HG03060 (cell line): ENCODE results near the gene FAM120AOS.

Experiments
- ATAC-seq: cut with Tn5 transposase; IDR thresholded peaks from one replicate; pipeline ENCODE4 v1.9.1; 2021; ENCODE audit warnings: low read depth, moderate number of reproducible peaks; ENCODE audit not compliant: unreplicated experiment

FAM120AOS gene

GRCh38 chr9:93468763-93469456 lies 15.5 kb upstream of the FAM120AOS start:
- no peak for ATAC-seq

GRCh38 chr9:93467462-93467861 lies 14.1 kb upstream of the FAM120AOS start:
- no peak for ATAC-seq

DNA sequence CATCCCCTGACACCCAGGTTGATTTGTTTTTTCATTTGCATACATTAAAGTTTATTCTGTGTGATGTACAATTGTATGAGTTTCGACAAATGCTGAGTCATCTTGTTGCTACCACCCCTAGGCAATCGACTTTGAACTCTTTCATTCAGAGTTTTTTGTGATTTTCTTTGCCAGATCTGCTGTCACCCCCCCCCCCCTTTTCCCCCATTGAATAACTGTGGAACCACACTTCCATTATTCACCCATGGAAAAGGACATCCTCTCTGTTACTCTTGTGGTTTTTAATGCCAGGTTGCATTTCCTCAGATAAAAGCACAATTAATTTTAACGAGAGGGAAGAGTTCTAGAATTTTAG lies 13.7 kb upstream of the FAM120AOS start:
- no peak for ATAC-seq

DNA sequence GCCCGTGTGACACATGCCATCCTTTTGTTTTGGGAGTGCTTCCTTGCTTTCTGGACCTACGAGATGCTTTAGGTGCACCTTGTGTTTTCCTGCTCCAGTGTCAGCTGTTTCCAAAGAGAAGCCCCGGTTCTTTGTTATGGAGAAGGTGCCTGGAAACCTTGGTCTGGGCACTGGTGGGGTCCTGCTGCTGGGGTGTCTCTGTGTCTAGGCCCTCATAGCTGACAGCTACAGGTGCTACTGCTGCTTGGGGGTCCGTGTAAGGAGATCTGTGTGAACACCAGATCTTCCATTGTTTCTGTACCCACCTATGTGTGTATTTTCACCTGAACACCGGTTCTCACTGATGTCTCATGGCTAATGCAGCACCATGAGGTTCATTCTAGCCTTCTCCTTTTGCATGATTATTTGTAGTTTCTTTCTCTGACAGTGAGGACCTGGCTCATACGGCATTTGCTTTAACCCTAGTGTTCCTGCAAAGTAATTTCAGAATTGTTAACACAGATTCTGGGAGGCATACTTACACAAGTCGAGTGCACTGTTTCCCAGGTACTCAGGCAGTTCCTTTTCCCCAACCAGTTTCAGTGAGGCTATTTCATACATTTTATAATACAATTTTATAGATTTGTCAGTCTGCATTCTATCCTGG lies 13.2 kb upstream of the FAM120AOS start:
- no peak for ATAC-seq

GRCh38 chr9:93465855-93466254 lies 12.5 kb upstream of the FAM120AOS start:
- ATAC-seq = no peak

DNA sequence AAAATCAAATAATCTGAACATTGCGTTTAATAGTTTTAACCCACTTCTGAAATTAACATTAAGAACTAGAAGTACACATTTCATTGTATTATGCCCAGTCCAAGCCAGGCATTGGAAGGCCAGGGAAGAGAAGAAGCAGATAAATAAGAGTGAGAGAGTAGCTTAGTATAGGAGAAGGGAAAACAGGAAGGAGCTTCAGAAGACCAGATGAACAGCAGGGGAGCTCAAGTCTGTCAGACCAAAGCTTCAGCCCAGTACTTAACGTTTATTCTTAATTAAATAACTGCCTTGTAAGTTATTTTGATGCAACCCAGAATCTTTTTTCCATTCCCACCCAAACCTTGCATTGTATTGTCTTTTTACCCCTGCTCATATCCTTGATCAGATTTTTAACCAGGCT lies 11.5 kb upstream of the FAM120AOS start:
- no peak for ATAC-seq

DNA sequence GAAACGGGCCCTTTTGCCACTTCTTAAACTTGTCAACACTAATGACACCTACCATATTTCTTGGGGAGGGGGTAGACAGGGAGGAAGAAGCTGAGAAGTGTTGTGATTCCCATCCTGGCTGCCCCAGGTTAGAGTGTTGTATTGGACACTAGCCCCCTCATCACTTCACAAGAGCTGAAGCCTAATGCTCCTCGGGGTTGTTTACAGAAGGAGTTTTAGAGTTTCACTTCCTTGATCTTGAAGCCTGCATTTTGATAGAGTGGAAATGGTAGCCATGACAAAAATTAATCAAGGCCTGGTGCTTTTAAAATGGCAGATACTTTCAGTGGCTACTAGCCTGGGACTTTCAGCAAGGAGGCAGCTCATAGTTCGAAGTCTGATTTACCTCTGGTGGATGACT lies 11.0 kb upstream of the FAM120AOS start:
- no peak for ATAC-seq

DNA sequence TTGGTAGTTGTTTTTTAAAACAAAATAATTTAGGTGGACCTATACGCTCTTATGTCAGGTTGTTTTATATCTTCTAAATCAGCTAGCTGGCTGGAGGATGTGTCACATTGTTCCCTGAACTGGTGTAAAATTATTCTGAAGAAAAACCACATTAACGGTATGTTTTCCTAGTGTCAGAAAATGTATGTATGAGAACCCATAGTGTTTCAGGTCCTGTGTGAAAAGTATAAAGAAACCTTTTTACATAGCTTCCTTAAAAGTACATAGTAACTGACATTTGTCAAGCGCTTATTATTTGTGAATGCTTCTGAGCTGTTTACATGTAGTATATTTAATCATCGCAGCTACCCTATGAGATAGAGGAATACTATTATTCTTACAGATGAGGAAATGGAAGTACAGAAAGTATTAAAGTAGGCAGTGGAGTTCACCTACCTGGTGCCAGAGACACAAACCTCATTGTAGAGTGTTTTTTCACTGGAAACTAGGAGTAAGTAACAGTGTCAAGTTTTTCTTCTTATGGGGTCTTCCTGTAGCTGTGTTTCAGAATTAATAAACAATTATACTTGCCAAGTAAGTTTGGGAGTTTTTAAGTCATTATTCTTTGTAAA lies 10.4 kb upstream of the FAM120AOS start:
- ATAC-seq = no peak

- ATAC-seq = no peak
These were observed 8.4 kb upstream of the FAM120AOS start for GRCh38 chr9:93461821-93462220.

- no peak for ATAC-seq
These were observed 8.0 kb upstream of the FAM120AOS start for GRCh38 chr9:93461414-93461743.

DNA sequence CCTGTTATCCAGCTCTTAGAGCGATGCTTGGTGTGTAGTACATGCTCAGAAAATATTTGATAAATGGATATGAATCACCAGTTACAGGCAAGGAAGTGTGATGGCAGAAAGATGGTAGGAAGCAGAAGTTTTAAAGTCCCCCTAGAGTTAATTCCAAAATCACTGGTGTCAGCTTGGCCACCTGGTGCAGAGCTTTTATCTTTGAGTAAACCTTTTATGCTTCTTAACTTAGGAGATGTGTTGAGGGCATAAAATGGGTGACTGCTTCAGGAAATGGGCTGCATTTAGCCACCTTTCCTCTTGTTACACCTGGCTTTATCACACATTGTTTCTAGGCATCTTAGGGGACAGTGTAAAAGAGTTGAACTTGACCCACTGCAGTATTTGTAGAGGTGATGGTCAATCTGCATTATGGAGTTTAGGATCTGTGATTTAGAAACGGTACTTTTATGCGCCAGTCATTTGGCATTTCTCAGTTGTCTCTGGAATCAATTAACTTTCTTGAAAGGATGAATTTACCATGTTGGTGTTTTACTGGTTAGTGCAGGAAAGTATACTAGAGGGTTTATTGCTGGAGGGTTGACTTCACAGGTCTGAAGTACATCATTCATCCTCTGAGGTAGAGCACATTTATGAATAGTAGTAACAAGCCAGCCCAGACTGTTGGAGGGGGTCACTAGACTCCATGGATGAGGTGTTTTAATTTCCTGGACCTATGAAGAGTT lies 7.5 kb upstream of the FAM120AOS start:
- ATAC-seq = no peak

- ATAC-seq = no peak
These were observed 6.1 kb upstream of the FAM120AOS start for GRCh38 chr9:93459432-93459847.

GRCh38 chr9:93458712-93459111 lies 5.3 kb upstream of the FAM120AOS start:
- ATAC-seq = no peak

DNA sequence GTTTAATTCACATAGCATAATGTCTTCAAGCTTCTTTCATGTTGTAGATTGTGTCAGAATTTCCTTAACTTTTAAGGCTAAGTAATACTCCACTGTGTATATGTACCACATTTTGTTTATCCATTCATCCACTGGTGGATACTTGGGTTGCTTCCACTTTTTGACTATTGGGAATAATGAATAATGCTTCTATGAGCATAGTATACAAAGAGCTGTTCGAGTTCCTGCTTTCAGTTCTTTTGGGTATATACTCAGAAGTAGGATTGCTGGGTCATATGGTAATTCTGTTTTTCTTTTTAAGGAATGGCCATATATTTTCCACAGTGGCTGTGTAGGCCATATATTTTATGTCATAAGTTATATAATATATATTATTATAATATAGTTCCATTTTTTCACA lies 3.6 kb upstream of the FAM120AOS start:
- ATAC-seq = no peak

DNA sequence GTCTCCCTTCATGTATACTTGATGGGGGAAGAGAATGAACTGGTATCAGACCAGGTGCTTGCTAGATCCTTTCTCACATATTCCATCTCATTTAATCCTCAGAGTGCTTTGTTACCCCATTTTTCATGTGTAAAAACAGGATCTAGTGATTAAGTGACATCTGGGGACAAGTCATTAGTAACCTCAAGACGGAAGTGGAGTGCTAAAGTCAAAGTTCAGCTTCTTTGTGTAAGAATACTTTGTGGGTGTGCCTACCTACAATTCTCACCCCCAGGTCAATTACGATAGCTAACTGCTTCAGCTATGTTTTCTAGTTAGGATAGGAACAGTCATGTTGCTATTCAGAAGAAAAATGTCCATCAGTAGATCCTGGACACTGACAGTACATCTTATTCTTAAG lies 3.1 kb upstream of the FAM120AOS start:
- no peak for ATAC-seq

- no peak for ATAC-seq
These were observed 2.6 kb upstream of the FAM120AOS start for GRCh38 chr9:93456022-93456421.

GRCh38 chr9:93452710-93453046 lies 703 bp downstream of the FAM120AOS start:
- no peak for ATAC-seq

DNA sequence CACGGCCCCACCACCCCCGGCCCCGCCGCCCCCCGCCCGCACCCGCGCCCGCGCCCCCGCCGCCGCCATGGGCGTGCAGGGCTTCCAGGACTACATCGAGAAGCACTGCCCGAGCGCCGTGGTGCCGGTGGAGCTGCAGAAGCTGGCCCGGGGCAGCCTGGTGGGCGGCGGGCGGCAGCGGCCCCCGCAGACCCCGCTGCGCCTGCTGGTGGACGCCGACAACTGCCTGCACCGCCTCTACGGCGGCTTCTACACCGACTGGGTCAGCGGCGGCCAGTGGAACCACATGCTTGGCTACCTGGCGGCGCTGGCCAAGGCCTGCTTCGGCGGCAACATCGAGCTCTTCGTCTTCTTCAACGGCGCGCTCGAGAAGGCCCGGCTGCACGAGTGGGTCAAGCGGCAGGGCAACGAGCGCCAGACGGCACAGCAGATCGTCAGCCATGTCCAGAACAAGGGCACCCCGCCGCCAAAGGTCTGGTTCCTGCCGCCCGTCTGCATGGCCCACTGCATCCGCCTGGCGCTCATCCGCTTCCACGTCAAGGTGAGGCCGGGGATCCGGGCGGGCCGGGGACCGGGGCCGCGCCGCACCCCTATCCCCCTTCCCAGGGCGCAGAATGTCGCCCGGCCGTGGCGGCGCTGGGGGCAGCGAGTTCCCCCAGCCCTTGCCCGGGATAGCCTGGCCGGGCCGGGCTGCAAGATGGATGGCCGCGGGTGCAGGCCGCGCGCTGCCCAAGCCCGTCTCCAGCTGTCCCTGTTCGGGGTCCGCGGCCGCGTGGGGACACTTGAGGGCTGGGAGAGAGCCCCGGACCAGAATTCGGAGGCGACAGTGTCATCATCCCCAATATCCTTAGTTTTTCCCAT lies 1.3 kb downstream of the FAM120AOS start:
- ATAC-seq = no peak

GRCh38 chr9:93450945-93451815 lies 2.2 kb downstream of the FAM120AOS start, which contains the start of gene FAM120A:
TSS of gene FAM120A (plus strand) at chr9:93451685. CDS start at chr9:93451916, 231 bp downstream.
- ATAC-seq = no peak

DNA sequence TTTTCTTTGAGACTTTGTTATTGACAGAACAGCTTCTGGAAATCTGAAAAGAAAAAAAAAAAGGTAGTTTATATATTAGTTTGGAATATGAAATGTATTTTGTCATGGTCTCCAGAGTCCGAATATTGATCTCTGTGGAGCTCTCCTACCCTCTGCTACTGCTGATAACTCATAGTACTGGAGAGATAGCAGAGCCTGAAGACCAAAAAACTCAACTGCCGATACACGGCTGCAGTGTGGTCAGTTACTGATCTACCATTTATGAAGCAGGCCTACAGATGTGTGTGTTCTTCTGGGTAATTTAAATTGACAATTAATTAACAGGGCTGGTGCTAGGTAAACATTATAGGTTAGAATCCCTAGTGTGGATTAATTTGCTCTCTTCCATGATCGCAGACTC lies 5.7 kb downstream of the FAM120AOS start:
- ATAC-seq = no peak
